Parathyroid adenoma (tissue), 2 donors: ENCODE measurements around the gene NUBP1.
"Not testable (repeated sequence)": the region's sequence is repeated elsewhere in the genome, so short reads cannot be mapped to it uniquely, and the experiment has no call there.

ENCODE experiments used
- H2AFZ ChIP-seq: fragments of 300-600 bp; sonication (generic); one replicate; pipeline ENCODE4 v1.7.0; 2017; ENCODE audit warnings: antibody characterized with exemption, mild to moderate bottlenecking
- H3K27ac ChIP-seq: fragments of 300-600 bp; sonication (generic); one replicate; pipeline ENCODE4 v1.7.0; 2017
- H3K27me3 ChIP-seq: fragments of 300-600 bp; sonication (generic); one replicate; pipeline ENCODE4 v1.7.0; 2017; ENCODE audit warnings: low read length; ENCODE audit not compliant: control insufficient read depth, insufficient read depth
- H3K36me3 ChIP-seq: fragments of 300-600 bp; sonication (generic); one replicate; pipeline ENCODE4 v1.7.0; 2017; ENCODE audit warnings: low read length; ENCODE audit not compliant: control insufficient read depth, insufficient read depth
- H3K4me1 ChIP-seq: fragments of 300-600 bp; sonication (generic); one replicate; pipeline ENCODE4 v1.7.0; 2017; ENCODE audit warnings: control low read depth
- H3K4me2 ChIP-seq: fragments of 300-600 bp; sonication (generic); one replicate; pipeline ENCODE4 v1.7.0; 2017; ENCODE audit warnings: low read length
- H3K4me3 ChIP-seq: fragments of 300-600 bp; sonication (generic); one replicate; pipeline ENCODE4 v1.7.0; 2017; ENCODE audit warnings: low read depth, low read length
- H3K79me2 ChIP-seq: fragments of 300-600 bp; sonication (generic); one replicate; pipeline ENCODE4 v1.7.0; 2017; ENCODE audit warnings: control low read depth
- H3K9ac ChIP-seq: fragments of 300-600 bp; sonication (generic); one replicate; pipeline ENCODE4 v1.7.0; 2017; ENCODE audit warnings: mild to moderate bottlenecking
- H3K9me3 ChIP-seq: fragments of 300-600 bp; sonication (generic); one replicate; pipeline ENCODE4 v1.7.0; 2017; ENCODE audit warnings: low read length; ENCODE audit not compliant: control insufficient read depth
- CTCF ChIP-seq: fragments of 300-600 bp; sonication (generic); IDR thresholded peaks from one replicate; pipeline ENCODE4 v1.7.0; 2017; ENCODE audit warnings: antibody characterized with exemption, mild to moderate bottlenecking
- donor health status: primary hyperparathyroidism.

NUBP1 gene

GRCh38 chr16:10777356-10777755 lies 33.7 kb downstream of the NUBP1 start:
- TF ChIP-seq CTCF: no peak
- no peak overlapping the region for H3K4me2 ChIP-seq

GRCh38 chr16:10779908-10780307 lies 36.3 kb downstream of the NUBP1 start:
- H3K9ac ChIP-seq, H3K4me2 ChIP-seq, H3K36me3 ChIP-seq, H3K4me1 ChIP-seq, H3K27me3 ChIP-seq, H2AFZ ChIP-seq, H3K9me3 ChIP-seq, H3K79me2 ChIP-seq, H3K4me3 ChIP-seq, H3K27ac ChIP-seq: not testable (repeated sequence)

More at GRCh38 chr16:10777356-10777755, 33.7 kb downstream of the NUBP1 start:
- Histone ChIP-seq H3K9ac (no peak overlapping the region), H3K27ac (no peak overlapping the region), H3K27me3 (no peaks in the 10 kb centered on the region), H3K9me3 (no peaks in the 10 kb centered on the region), H2AFZ (no peak overlapping the region), H3K4me1 (no peaks in the 10 kb centered on the region), H3K4me3 (no peak overlapping the region), H3K79me2 (no peaks in the 10 kb centered on the region), H3K36me3 (no peaks in the 10 kb centered on the region)

GRCh38 chr16:10780628-10781027 lies 37.0 kb downstream of the NUBP1 start:
- no peak overlapping the region for H3K9ac ChIP-seq
- H3K9me3 ChIP-seq: no peaks in the 10 kb centered on the region
- H3K36me3 ChIP-seq: no peaks in the 10 kb centered on the region
- H3K4me3 ChIP-seq: no peak overlapping the region
- TF ChIP-seq CTCF: no peak
- H3K4me2 ChIP-seq: no peak overlapping the region
- H3K4me1 ChIP-seq: no peaks in the 10 kb centered on the region
- no peak overlapping the region for H2AFZ ChIP-seq
- no peak overlapping the region for H3K27ac ChIP-seq
- H3K27me3 ChIP-seq: no peaks in the 10 kb centered on the region
- H3K79me2 ChIP-seq: no peaks in the 10 kb centered on the region

- Histone ChIP-seq H3K27me3 (no peaks in the 10 kb centered on the region), H2AFZ (no peak overlapping the region), H3K79me2 (no peaks in the 10 kb centered on the region), H3K9me3 (no peaks in the 10 kb centered on the region), H3K36me3 (no peaks in the 10 kb centered on the region), H3K4me3 (no peak overlapping the region), H3K27ac (no peak overlapping the region), H3K4me2 (no peak overlapping the region), H3K9ac (no peak overlapping the region), H3K4me1 (no peaks in the 10 kb centered on the region)
- TF ChIP-seq CTCF: no peak
Measured at GRCh38 chr16:10782628-10783027, 39.0 kb downstream of the NUBP1 start.

- no peak for TF ChIP-seq CTCF
- no peaks in the 10 kb centered on the region for H3K36me3 ChIP-seq
- H3K27me3 ChIP-seq: no peaks in the 10 kb centered on the region
- no peaks in the 10 kb centered on the region for H3K9me3 ChIP-seq
- H3K27ac ChIP-seq: no peak overlapping the region
- no peak overlapping the region for H3K9ac ChIP-seq
- H3K4me3 ChIP-seq: no peak overlapping the region
- H3K4me1 ChIP-seq: no peaks in the 10 kb centered on the region
- no peak overlapping the region for H2AFZ ChIP-seq
- no peaks in the 10 kb centered on the region for H3K79me2 ChIP-seq
- no peak overlapping the region for H3K4me2 ChIP-seq
Measured at GRCh38 chr16:10787304-10787703, 43.7 kb downstream of the NUBP1 start.

GRCh38 chr16:10788630-10789029 lies 45.0 kb downstream of the NUBP1 start:
- not testable (repeated sequence) for H3K4me2 ChIP-seq, H3K9ac ChIP-seq, H3K4me1 ChIP-seq, H3K27me3 ChIP-seq, H3K36me3 ChIP-seq, H2AFZ ChIP-seq, H3K4me3 ChIP-seq, H3K9me3 ChIP-seq, H3K79me2 ChIP-seq, H3K27ac ChIP-seq
